IMR-90 (cell line): Measurements from ENCODE around the gene ZC3H7B. TPM values are rescaled to one million over a fixed set of nuclear protein-coding genes. Genes with fewer than 3 reads are reported as not detected.

Experiments used
- ATAC-seq: fragments of 200-7000 bp; cut with Tn5 transposase; 2 replicates; pipeline ENCODE4 v1.9.1; 2020; ENCODE audit warnings: low read depth, mild to moderate bottlenecking, moderate library complexity
- BruUV-seq: library from RNA; stranded (reverse); fragments of 400-500 nt; replicated peaks from 2 replicates; lab custom pipeline; 2021; lab: Mats Ljungman, UMichigan
- CTCF ChIA-PET: fragments of 300-600 bp; formaldehyde crosslinking; extraction: SDS; loops from one replicate; lab custom pipeline; 2021; ENCODE audit warnings: antibody characterized with exemption; lab: Yijun Ruan, JAX
- POLR2A ChIA-PET: fragments of 300-600 bp; sonication (Branson Sonifier 250); formaldehyde crosslinking; loops from one replicate; lab custom pipeline; 2022; ENCODE audit warnings: antibody characterized with exemption; ENCODE audit not compliant: unreplicated experiment; lab: Charles Lee
- DNase-seq: peaks from one replicate; pipeline ENCODE4 v3.0.0; 2013
- H2AFZ ChIP-seq: replicated peaks from 2 replicates; pipeline ENCODE3; 2013; ENCODE audit warnings: low read length, mild to moderate bottlenecking; ENCODE audit not compliant: poor library complexity
- H2AK5ac ChIP-seq: 2 replicates; pipeline ENCODE4 v1.6.1; 2013; ENCODE audit warnings: low read depth, low read length, inconsistent platforms
- H2AK9ac ChIP-seq: replicated peaks from 2 replicates; pipeline ENCODE3; 2013; ENCODE audit warnings: mild to moderate bottlenecking, low read depth, low read length, moderate library complexity; ENCODE audit not compliant: poor library complexity
- H2BK120ac ChIP-seq: 2 replicates; pipeline ENCODE4 v1.6.1; 2013; ENCODE audit warnings: low read depth, low read length, inconsistent platforms
- H2BK15ac ChIP-seq: 3 replicates; pipeline ENCODE4 v1.6.1; 2013; ENCODE audit warnings: low read depth, low read length, inconsistent platforms
- H2BK20ac ChIP-seq: 2 replicates; pipeline ENCODE4 v1.6.1; 2013; ENCODE audit warnings: low read depth, mild to moderate bottlenecking, inconsistent platforms, low read length, moderate library complexity
- H2BK5ac ChIP-seq: 2 replicates; pipeline ENCODE4 v1.6.1; 2013; ENCODE audit warnings: mild to moderate bottlenecking, low read depth, low read length, inconsistent platforms; ENCODE audit not compliant: poor library complexity, severe bottlenecking
- H3K14ac ChIP-seq: replicated peaks from 2 replicates; pipeline ENCODE4 v1.6.1; 2013; ENCODE audit warnings: low read depth, low read length, inconsistent platforms
- H3K18ac ChIP-seq: 2 replicates; pipeline ENCODE4 v1.6.1; 2013; ENCODE audit warnings: low read depth, low read length, control low read depth
- H3K23ac ChIP-seq: 2 replicates; pipeline ENCODE4 v1.6.1; 2013; ENCODE audit warnings: low read depth, low read length, inconsistent platforms
- H3K27ac ChIP-seq: 2 replicates; pipeline ENCODE4 v1.5.1; 2013; ENCODE audit warnings: mild to moderate bottlenecking, control low read depth, low read length; ENCODE audit not compliant: insufficient read depth
- H3K27me3 ChIP-seq: 2 replicates; pipeline ENCODE4 v1.6.1; 2013; ENCODE audit warnings: low read length; ENCODE audit not compliant: control insufficient read depth, insufficient read depth
- H3K36me3 ChIP-seq: 2 replicates; pipeline ENCODE4 v1.6.1; 2013; ENCODE audit warnings: low read length, mixed read lengths; ENCODE audit not compliant: control insufficient read depth, insufficient read depth
- H3K4ac ChIP-seq: 2 replicates; pipeline ENCODE4 v1.6.1; 2013; ENCODE audit warnings: low read depth, low read length, inconsistent platforms
- H3K4me1 ChIP-seq: 2 replicates; pipeline ENCODE4 v1.6.1; 2013; ENCODE audit warnings: low read length, mixed read lengths; ENCODE audit not compliant: control insufficient read depth, insufficient read depth
- H3K4me2 ChIP-seq: 2 replicates; pipeline ENCODE4 v1.6.1; 2013; ENCODE audit warnings: low read depth, mild to moderate bottlenecking, control low read depth, low read length, moderate library complexity
- H3K4me3 ChIP-seq: 2 replicates; pipeline ENCODE4 v1.5.1; 2013; ENCODE audit warnings: low read depth, mild to moderate bottlenecking, control low read depth, low read length, moderate library complexity; ENCODE audit not compliant: insufficient read depth
- H3K56ac ChIP-seq: 2 replicates; pipeline ENCODE4 v1.6.1; 2013; ENCODE audit warnings: low read length, inconsistent platforms; ENCODE audit not compliant: insufficient read depth; ENCODE audit errors: extremely low read depth
- H3K79me1 ChIP-seq, 2 experiments: 2 replicates each; pipeline ENCODE4 v1.6.1; 2013; ENCODE audit warnings: low read length in 2 of 2, inconsistent platforms in 1 of 2, low read depth in 1 of 2
- H3K9ac ChIP-seq: 2 replicates; pipeline ENCODE4 v1.6.1; 2013; ENCODE audit warnings: low read depth, low read length, control low read depth
- H3K9me1 ChIP-seq: 2 replicates; pipeline ENCODE4 v1.6.1; 2013; ENCODE audit warnings: low read length, inconsistent platforms; ENCODE audit not compliant: insufficient read depth
- H3K9me3 ChIP-seq: 2 replicates; pipeline ENCODE4 v1.6.1; 2013; ENCODE audit warnings: low read length; ENCODE audit not compliant: control insufficient read depth, insufficient read depth
- H4K20me1 ChIP-seq: 2 replicates; pipeline ENCODE4 v1.6.1; 2013; ENCODE audit warnings: low read length, inconsistent platforms; ENCODE audit not compliant: insufficient read depth
- H4K5ac ChIP-seq: 2 replicates; pipeline ENCODE4 v1.6.1; 2013; ENCODE audit warnings: mild to moderate bottlenecking, low read depth, low read length, control low read depth
- H4K8ac ChIP-seq, 2 experiments: 2 replicates each; pipeline ENCODE4 v1.6.1; 2013; ENCODE audit warnings: low read depth in 2 of 2, low read length in 2 of 2, control low read depth in 1 of 2, inconsistent platforms in 1 of 2
- H4K91ac ChIP-seq: 2 replicates; pipeline ENCODE4 v1.6.1; 2013; ENCODE audit warnings: low read depth, low read length, inconsistent platforms; ENCODE audit not compliant: insufficient read depth
- MAFK ChIP-seq: IDR thresholded peaks from 2 replicates; pipeline ENCODE4 v1.6.1; 2012; ENCODE audit warnings: low read depth, low read length, improper control_type of control experiment
- MXI1 ChIP-seq: IDR thresholded peaks from 2 replicates; pipeline ENCODE4 v1.6.1; 2012; ENCODE audit warnings: low read depth, mild to moderate bottlenecking, low read length, moderate library complexity, borderline replicate concordance
- RAD21 ChIP-seq: IDR thresholded peaks from 2 replicates; pipeline ENCODE4 v1.6.1; 2012; ENCODE audit warnings: low read length, improper control_type of control experiment
- RCOR1 ChIP-seq: IDR thresholded peaks from 2 replicates; pipeline ENCODE4 v1.6.1; 2012; ENCODE audit warnings: mild to moderate bottlenecking, low read length, improper control_type of control experiment; ENCODE audit not compliant: insufficient replicate concordance
- RFX5 ChIP-seq: IDR thresholded peaks from 2 replicates; pipeline ENCODE4 v1.8.0; 2012; ENCODE audit warnings: low read depth, mild to moderate bottlenecking, low read length, moderate library complexity
- WGBS, 2 experiments: methylation state at CpG; one replicate each; pipeline versions ENCODE4 v1.1.5 to v1.1.7; 2013; ENCODE audit warnings: missing lambda C conversion rate in 2 of 2; ENCODE audit not compliant: insufficient read length in 1 of 2; ENCODE audit errors: extremely low coverage in 2 of 2; 5-methylcytosine and 5-hydroxymethylcytosine counted together
- dilution Hi-C: fragments of 300-500 bp; cut with HindIII; formaldehyde crosslinking; loops from one replicate; pipeline ENCODE4 v1.14.3; 2018; ENCODE audit warnings: low sequenced_read_pairs; ENCODE audit not compliant: unreplicated experiment
- in situ Hi-C: fragments of 300-500 bp; cut with MboI; formaldehyde crosslinking; loops from 3 replicates; pipeline ENCODE4 v1.14.3; 2019; ENCODE audit warnings: low sequenced_read_pairs, inconsistent platforms, mixed read lengths
- intact Hi-C: fragments of 100-400 bp; cut with micrococcal nuclease; formaldehyde crosslinking; loops from 2 replicates; pipeline ENCODE4 v1.10.0; 2022
- polyA plus RNA-seq, 3 experiments: library from polyadenylated mRNA; depleted of rRNA; stranded (reverse); fragments of >200 nt; gene quantifications; 2 replicates each; pipeline ENCODE4 v1.2.3, GENCODE V29; 2012; ENCODE audit warnings: low replicate concordance in 1 of 3
- total RNA-seq: library from RNA; depleted of rRNA; stranded (reverse); fragments of >200 nt; gene quantifications from 2 replicates; pipeline ENCODE4 v1.2.3, GENCODE V29; 2012
- TF ChIP-seq, protein P1 (sequence below): conservative IDR thresholded peaks from 2 replicates; pipeline ENCODE4 v1.5.1; 2012; ENCODE audit warnings: mild to moderate bottlenecking, low read depth, low read length, improper control_type of control experiment

The ZC3H7B gene
- total and polyA plus RNA-seq, 2 of the 4 experiments (the other 2 are of a cell fraction) = 37.6 to 72.3 TPM

DNA sequence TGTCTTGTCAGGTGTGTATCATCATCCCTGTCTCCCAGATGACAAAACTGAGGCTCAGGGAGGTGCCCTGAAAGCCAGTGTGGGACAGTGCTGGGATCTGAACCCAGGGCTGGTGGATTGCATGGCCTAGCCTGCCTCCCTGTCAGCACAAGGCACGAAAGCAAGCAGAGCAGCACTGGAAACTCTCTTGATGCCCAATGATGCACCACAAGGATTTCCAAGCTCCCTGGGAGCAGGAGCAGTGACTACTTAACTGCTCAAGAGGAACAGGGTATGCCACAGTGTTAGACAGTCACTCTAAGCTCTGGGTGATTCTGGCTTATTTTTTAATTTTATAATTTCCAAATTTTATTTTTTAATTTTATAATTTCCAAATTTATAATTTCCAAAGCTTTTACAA, 9.0 kb downstream of the ZC3H7B start:
- Histone ChIP-seq H3K56ac (no peak overlapping the region), H3K4me2 (no peak overlapping the region), H2BK15ac (no peak overlapping the region), H3K27me3 (no peaks in the 10 kb centered on the region), H2AFZ (peak overlapping the region; percentile 13), H3K36me3 (peaks cover 24% of the 10 kb centered on the region), H3K4me1 (peaks cover 21% of the 10 kb centered on the region), H3K23ac (peak overlapping the region; percentile 89), H3K9ac (no peak overlapping the region), H3K9me3 (no peaks in the 10 kb centered on the region), H4K91ac (no peak overlapping the region), H4K8ac (no peak overlapping the region), H2BK120ac (no peak overlapping the region), H4K20me1 (peaks cover 88% of the 10 kb centered on the region), H3K9me1 (peaks cover 32% of the 10 kb centered on the region), H3K27ac (no peak overlapping the region), H2AK5ac (peak overlapping the region; percentile 56), H2AK9ac (peak overlapping the region; percentile 60), H4K5ac (no peak overlapping the region), H3K79me1 (peaks cover 22 to 77% of the 10 kb centered on the region in 2 experiments), H3K4me3 (no peak overlapping the region), H2BK5ac (no peak overlapping the region), H3K14ac (0 out of 2 replicates have a peak overlapping the region, but pooled peaks have one; percentile 30), H3K4ac (peak overlapping the region; percentile 47; the same call in 1 of the 2 replicates), H2BK20ac (no peak overlapping the region), H3K18ac (no peak overlapping the region)
- no peak for ATAC-seq
- TF ChIP-seq RAD21 = no peak
- no peak for TF ChIP-seq MAFK
- no peak for TF ChIP-seq RCOR1
- TF ChIP-seq, protein P1, sequence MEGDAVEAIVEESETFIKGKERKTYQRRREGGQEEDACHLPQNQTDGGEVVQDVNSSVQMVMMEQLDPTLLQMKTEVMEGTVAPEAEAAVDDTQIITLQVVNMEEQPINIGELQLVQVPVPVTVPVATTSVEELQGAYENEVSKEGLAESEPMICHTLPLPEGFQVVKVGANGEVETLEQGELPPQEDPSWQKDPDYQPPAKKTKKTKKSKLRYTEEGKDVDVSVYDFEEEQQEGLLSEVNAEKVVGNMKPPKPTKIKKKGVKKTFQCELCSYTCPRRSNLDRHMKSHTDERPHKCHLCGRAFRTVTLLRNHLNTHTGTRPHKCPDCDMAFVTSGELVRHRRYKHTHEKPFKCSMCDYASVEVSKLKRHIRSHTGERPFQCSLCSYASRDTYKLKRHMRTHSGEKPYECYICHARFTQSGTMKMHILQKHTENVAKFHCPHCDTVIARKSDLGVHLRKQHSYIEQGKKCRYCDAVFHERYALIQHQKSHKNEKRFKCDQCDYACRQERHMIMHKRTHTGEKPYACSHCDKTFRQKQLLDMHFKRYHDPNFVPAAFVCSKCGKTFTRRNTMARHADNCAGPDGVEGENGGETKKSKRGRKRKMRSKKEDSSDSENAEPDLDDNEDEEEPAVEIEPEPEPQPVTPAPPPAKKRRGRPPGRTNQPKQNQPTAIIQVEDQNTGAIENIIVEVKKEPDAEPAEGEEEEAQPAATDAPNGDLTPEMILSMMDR = no peak
- TF ChIP-seq MXI1 = no peak
- TF ChIP-seq RFX5 = no peak
- CTCF ChIA-PET = no interaction called here
- no peak for DNase-seq
- intact Hi-C loops (no loop called here), dilution Hi-C loops (no loop called here), in situ Hi-C loops (no loop called here)
- no TSS peak for BruUV-seq
- WGBS, 2 experiments = 100% methylated on average over 1 of the region's 1 CpG; no CpG with 5 or more reads in 1 of the 2 experiments
- POLR2A ChIA-PET = no interaction called here
